HG03135 (cell line): ENCODE results near the gene OXLD1.
A peak's percentile ranks its signal among the peaks of the same experiment; 100 is the strongest.

ENCODE experiments used
- ATAC-seq: cut with Tn5 transposase; IDR thresholded peaks from one replicate; pipeline ENCODE4 v1.9.1; 2021; ENCODE audit warnings: mild to moderate bottlenecking, moderate library complexity; ENCODE audit not compliant: unreplicated experiment

Gene OXLD1

DNA sequence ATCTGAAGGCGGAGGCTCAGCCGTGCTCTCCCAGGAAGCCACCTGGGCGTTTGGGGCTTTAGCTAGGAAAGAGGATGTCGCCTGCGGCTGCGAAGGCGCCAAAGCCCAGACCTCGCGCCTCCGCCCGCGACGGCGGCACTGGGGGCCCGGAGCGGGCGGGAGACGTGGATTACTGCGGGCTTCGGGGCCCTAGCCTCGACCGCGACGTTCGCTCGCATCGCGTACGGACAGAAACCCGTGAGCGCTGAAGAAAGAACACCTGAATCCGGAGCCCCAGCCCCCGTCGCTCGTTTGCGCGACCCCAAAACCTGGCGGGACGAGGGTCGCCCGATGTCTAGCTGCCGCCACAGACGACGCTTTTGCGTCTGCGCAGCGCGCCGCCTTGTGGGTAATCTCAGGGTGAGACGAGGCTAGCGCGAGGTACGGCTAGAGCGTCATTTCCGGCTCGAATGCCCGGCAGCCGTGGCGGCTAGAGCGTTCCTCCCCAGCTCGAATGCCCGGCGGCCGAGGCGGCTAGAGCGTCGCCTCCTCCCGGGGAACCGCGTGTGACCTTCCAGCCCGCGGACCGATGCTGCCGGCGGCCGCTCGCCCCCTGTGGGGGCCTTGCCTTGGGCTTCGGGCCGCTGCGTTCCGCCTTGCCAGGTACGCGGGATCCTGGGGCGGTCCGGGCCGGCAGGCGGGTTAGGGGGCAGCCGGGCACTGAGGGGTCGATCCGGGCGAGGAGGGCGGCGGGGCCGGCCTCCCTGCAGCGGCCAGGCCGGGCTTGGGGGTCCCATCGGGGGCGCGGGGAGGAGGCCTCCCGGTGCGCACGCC is 36.7 kb upstream of the OXLD1 start, which contains the start of gene MRPL12:
TSS of gene MRPL12 (plus strand) at position 434 of the 813 bp plus-strand sequence. CDS start at position 569, 135 bp downstream.
- ATAC-seq: peak; percentile 73

DNA sequence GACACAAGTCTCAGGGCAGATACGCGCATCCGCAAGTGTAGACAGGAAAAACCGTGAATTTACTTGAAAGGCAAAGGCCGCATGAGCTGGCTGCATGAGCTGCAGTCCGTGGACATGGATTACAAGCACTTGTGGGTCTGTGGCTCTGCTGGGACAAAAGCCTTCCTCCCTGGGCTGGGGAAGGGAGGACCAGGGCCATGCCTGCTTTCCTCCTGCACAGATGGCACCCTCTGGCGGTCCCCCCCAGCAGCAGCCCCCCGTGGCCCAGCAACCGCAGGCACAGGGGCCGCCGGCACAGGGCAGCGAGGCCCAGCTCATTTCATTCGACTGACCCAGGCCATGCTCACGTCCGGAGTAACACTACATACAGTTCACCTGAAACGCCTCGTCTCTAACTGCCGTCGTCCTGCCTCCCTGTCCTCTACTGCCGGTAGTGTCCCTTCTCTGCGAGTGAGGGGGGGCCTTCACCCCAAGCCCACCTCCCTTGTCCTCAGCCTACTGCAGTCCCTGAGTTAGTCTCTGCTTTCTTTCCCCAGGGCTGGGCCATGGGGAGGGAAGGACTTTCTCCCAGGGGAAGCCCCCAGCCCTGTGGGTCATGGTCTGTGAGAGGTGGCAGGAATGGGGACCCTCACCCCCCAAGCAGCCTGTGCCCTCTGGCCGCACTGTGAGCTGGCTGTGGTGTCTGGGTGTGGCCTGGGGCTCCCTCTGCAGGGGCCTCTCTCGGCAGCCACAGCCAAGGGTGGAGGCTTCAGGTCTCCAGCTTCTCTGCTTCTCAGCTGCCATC is 35.1 kb upstream of the OXLD1 start:
- ATAC-seq: no peak

DNA sequence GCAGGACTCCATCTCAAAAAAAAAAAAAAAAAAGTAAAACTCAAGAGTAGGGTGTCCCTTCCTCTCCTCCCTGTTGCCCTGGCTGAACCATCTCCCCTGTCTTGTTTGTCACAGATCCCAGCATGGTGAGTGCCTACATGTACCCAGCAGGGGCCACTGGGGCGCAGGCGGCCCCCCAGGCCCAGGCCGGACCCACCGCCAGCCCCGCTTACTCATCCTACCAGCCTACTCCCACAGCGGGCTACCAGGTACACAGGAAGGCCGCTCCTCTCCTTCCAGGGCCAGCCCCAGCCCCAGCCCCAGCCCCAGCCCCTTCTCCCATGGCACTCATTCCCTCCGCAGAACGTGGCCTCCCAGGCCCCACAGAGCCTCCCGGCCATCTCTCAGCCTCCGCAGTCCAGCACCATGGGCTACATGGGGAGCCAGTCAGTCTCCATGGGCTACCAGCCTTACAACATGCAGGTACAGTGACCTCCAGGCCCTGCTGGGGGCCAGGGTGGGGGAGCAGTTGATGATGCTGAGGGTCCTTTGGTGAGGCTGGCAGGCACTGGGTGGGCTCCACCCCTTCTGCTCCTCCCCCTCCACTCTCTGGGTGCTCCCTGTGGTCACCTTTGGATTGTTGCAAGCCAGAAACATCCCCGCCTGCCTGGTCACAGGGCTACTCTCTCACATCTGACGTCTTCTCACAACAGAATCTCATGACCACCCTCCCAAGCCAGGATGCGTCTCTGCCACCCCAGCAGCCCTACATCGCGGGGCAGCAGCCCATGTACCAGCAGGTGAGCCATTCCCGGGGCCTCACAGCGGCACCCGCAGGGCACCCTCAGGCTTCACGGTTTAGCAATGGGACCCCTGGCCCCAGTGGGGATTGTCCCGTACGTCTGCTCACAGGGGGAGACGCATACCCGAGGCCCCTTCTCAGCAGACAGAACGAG is 34.2 kb upstream of the OXLD1 start:
- no peak for ATAC-seq

- ATAC-seq: no peak
Observed at GRCh38 chr17:81697261-81698044, 31.0 kb upstream of the OXLD1 start.

DNA sequence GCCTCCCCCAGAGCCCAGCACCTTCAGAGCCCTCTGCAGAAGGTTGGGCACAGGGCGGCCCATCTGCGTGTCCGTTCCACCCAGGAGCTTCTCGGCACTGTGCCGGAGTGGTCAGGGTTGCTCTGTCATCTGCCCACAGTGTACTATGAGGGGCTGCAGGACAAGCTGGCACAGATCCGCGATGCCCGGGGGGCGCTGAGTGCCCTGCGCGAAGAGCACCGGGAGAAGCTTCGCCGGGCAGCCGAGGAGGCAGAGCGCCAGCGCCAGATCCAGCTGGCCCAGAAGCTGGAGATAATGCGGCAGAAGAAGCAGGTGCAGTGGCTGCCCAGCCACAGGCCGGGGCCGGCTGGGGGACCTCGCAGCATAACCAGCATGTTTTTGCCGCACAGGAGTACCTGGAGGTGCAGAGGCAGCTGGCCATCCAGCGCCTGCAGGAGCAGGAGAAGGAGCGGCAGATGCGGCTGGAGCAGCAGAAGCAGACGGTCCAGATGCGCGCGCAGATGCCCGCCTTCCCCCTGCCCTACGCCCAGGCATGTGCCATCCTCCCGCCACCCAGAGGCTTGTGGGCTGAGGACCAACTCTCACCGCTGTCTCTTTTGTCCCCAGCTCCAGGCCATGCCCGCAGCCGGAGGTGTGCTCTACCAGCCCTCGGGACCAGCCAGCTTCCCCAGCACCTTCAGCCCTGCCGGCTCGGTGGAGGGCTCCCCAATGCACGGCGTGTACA is 30.0 kb upstream of the OXLD1 start:
- no peak for ATAC-seq

- ATAC-seq: no peak
Observed at GRCh38 chr17:81695801-81696200, 29.4 kb upstream of the OXLD1 start.

GRCh38 chr17:81695211-81695610 is 28.8 kb upstream of the OXLD1 start:
- ATAC-seq: no peak

DNA sequence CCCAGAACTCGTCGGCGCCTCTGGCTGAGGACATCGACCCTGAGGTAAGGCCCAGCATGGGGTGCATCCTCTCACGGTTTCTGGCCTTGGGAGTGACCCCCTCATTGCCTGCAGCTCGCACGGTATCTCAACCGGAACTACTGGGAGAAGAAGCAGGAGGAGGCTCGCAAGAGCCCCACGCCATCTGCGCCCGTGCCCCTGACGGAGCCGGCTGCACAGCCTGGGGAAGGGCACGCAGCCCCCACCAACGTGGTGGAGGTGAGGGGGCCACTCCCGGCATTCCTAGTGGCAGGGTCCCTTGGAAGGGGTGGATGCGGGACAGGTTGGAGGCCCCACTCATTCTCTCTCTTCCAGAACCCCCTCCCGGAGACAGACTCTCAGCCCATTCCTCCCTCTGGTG is 28.4 kb upstream of the OXLD1 start:
- ATAC-seq: no peak

GRCh38 chr17:81693509-81694210 is 27.3 kb upstream of the OXLD1 start:
- ATAC-seq: no peak

DNA sequence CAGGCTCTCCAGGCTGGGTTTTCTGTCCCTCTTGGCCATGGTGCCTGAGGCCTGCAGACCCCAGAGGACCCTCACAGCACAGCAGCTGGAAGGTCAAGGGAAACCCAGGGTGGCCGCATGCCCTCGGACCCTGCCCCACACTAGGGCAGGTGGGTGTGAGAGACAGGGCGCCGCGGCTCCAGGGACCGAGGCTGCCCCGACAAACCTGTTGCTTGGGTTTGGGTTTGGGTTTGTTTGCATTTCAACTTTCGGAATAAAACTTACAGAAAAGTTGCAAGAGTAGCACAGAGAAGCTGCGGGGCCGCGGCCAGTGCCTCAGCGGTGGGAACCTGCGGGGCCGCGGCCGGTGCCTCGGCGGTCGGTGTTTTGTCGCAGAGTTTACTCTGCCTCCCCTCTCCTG is 25.2 kb upstream of the OXLD1 start:
- ATAC-seq: no peak

- no peak for ATAC-seq
Observed at GRCh38 chr17:81691196-81691595, 24.8 kb upstream of the OXLD1 start.

- ATAC-seq: no peak
Observed at GRCh38 chr17:81690549-81690948, 24.1 kb upstream of the OXLD1 start.

- ATAC-seq: no peak
Observed at GRCh38 chr17:81690066-81690465, 23.7 kb upstream of the OXLD1 start.

- ATAC-seq: no peak
Observed at GRCh38 chr17:81688616-81689015, 22.2 kb upstream of the OXLD1 start.

- ATAC-seq: no peak
Observed at GRCh38 chr17:81687770-81688541, 21.6 kb upstream of the OXLD1 start.

DNA sequence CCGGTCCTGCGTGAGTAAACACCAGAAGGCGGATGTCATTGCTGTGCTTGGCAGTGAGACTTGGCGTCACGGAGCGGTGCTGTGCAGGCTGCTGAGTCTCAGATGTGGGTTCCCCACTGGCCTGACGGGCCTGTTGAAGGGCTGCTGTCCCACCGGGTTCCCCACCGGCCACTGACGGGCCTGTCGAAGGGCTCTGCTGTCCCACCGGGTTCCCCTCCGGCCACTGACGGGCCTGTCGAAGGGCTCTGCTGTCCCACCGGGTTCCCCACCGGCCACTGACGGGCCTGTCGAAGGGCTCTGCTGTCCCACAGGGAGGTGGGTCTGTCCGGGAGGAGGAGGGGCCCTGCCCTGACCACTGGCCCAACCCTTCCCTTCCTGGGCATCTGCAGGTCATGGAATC is 20.2 kb upstream of the OXLD1 start:
- no peak for ATAC-seq

- ATAC-seq: no peak
Observed at GRCh38 chr17:81685108-81685507, 18.7 kb upstream of the OXLD1 start.

DNA sequence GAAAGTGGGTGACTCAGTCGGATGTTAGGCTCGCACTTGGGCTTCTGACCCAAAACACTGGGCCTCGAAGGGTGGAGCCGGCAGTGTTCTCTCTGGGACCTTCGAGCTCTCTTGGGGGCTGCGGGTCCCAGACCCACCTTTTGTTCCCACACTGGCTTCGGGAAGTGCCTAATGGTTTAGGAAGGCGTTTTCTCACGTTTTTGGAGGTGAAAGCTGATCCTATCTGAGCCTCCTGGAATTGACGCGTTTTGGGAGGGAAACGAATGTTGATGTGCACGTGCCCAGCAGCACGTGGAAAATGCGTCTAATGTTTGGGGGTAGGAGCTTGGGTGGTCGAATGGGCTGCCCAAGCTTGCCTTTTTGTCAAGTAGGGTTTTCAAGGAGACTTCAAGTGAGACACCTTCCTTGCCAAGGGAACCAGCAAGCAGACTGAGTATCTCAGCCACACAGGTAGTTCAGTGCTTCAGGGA is 18.1 kb upstream of the OXLD1 start:
- no peak for ATAC-seq
